NCI-H526 (cell line): Measurements from ENCODE around the gene MORN5.

ENCODE experiments used
- DNase-seq, 2 experiments: peaks; one replicate each; lab custom pipeline; 2025; lab: John Stamatoyannopoulos, UW

The MORN5 gene

DNA sequence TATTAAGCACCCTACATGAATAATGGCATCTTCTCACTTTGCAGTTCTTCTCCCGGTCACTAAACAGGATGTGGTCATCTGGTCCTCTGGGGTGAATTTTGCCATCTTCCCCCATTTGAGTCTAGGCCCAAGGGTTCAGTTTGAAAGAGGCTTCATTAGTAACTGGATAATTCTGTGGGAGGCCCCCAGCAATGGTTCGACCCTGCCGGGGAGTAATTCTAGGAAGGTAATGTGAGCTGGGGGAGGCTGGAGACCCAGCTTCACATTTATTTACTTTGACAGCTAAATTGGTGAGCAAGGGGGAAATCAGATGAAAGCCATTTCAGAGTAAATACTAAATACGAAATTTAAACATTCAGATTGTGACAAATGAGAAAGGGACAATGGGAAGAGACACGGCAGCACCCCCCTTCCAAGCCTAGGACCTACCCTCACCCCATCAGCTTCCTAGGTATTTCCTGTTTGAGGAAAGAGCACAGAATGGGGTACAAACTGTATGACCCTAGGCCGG lies 73.1 kb downstream of the MORN5 start:
- DNase-seq, result no peak

DNA sequence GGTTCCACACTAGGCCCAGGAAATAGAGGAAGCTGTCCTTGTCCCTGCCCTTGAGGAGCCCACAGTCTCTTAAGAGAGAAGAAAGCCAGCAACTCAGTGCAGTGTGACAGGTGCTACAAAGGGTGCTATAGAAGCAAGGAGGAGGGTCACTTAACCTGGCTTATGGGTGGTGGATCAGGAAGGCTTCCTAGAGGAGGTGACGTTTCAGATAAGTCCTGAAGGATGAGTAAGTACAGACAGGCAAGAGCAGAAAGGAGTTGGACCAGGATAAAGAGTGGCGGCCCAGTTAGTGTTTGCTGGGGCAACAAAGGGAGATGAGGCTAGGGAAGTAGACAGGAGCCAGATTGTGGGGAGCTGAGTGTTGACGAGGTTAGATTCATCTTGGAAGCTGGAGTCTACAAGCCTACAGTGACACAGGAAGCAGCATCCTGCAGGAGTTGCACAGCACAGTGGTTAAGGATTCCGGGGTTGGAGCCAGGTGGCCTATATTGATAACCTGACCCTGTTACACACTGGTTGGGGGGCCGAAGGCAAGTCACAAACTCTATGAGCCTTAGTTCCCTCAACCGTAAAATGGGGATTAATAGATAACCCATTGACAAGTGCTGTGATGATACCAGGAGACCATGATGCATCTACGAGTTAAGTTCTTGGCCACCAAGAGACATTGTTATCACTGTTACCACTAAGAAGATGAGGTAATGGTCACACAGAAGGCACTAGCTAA lies 74.5 kb downstream of the MORN5 start:
- DNase-seq, result no peak

DNA sequence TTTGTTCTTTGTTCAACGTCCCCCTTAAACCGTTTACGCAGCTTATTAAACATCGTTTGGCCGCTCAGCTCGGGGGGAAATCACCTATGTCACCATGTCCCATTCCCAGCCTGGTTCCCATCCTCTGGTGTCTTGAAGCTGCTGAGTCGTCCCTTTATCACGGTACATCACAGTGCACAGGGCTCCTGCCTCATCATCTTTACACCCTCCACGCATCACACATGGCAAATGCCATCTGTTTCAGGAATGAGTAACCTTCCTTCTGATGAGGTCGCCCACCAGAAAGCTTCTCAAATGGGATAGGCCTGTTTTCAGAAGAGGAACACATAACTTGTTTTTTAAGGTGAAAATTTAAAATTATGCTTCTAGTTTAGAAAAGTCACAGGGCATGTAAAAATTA lies 77.0 kb downstream of the MORN5 start:
- DNase-seq, result no peak

DNA sequence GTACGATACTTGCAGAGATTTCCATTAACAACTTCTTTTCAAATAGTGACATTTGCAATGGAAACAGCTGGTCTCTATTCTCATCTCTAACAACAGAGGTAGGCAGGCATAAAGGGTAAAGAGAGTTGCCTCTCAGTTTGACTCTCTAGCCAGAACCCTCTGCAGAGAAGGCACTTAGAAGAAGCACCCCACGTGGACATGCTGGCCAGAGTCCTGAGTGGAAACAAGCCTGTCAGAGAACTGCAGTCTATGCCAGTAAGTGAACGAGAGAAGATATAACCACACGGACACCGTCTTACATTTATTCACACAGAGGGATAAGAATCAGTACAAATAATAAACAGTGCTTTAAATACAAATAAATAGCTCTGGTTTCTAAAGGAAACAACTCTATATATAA lies 80.0 kb downstream of the MORN5 start:
- DNase-seq, result no peak

DNA sequence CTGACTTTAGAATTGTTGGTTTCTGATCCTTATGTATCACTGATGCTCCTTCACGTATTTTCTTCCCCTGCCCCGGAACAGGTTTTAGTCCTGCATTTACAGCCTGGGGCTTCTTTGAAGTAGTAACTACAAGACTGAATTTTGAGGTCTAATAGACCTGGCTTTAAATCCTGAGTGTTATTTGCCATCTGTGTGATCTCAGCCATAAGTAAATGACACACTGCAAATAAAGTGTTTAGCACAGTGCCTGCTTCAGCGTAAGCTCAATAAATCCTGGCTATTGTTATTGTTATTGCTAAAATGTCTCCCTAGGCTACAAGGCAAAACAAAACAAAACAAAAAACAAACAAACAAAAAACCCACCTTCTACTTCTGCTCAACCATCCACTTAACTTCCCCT lies 84.6 kb downstream of the MORN5 start:
- no peak for DNase-seq

DNA sequence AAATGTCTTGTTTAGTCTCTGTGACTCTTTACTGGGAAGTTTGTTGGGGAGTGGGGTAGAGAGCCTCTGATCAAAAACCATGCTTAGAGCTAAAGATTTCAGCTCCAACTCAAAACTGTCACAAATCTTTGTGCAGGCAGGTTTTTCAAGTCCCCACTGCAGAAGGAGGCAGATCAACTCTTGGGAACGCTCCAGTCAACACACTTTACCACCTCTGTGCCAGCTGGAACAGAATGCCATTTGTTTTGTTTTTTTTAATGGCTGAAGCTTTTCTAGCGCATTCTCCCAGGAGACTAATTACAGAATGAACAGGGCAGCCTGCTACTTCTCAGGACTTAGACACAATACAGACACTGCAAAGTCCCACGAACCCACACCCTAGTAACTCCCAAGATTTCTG lies 87.0 kb downstream of the MORN5 start:
- DNase-seq, result no peak

DNA sequence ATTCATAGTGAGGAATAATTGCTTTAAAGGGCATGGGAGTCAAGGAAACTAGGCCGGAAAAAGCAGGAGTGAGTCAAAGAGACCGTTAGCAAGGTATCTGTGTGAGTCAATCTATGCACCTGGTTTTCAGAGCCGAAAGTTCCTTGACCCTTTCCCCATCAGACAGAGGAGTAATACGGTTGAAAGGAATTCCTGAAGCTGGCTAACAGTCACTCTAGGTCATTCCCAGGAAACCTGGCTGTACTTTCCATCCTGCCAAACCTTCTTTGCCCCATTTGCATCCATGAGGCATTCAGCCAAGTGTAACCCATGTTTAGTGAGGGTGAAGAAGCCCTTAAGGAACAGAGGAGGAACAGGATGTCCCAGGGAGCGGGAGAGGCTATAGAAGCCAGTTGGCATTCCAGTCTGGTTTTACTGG lies 88.7 kb downstream of the MORN5 start:
- DNase-seq, result no peak
